ENCODE data around the gene TANGO2.

The TANGO2 gene

GRCh38 chr22:19972652-19973550 lies 48.0 kb upstream of the TANGO2 start:
- Histone ChIP-seq H3K79me1 (ENCODE audit: low read length) (no peaks in the 10 kb centered on the region), H3K18ac (ENCODE audit: low read length) (no peak overlapping the region), H3K79me2 (ENCODE audit: control insufficient read depth, insufficient read depth, low read length, poor library complexity) (no peaks in the 10 kb centered on the region), H3K14ac (ENCODE audit: low read length) (no peak overlapping the region), H3K4me2 (ENCODE audit: low read length) (no peak overlapping the region), H4K12ac (ENCODE audit: low read depth, low read length) (no peak overlapping the region), H3K27ac (ENCODE audit: low read depth, low read length) (no peak overlapping the region), H4K8ac (ENCODE audit: low read depth, low read length) (no peak overlapping the region), H2AK5ac (ENCODE audit: low read length) (no peak overlapping the region), H3K4me1 (ENCODE audit: control insufficient read depth in 1 of 2, insufficient read depth in 2 of 2, low read length in 2 of 2) (peaks cover 2 to 5% of the 10 kb centered on the region in 2 experiments), H3K9ac (ENCODE audit: low read length) (no peak overlapping the region), H4K91ac (ENCODE audit: low read depth, low read length) (no peak overlapping the region), H2AFZ (ENCODE audit: insufficient read depth, low read length, poor library complexity) (no peak overlapping the region), H2BK12ac (ENCODE audit: low read length) (no peak overlapping the region), H3K9me3 (ENCODE audit: insufficient read depth, low read depth, low read length) (peaks cover 2% of the 10 kb centered on the region), H3K23ac (ENCODE audit: low read length) (no peak overlapping the region), H3K27me3 (ENCODE audit: insufficient read depth, low read length) (no peaks in the 10 kb centered on the region), H3K4ac (ENCODE audit: low read depth, low read length) (no peak overlapping the region), H3K4me3 (ENCODE audit: low read depth, low read length) (no peak overlapping the region), H2BK5ac (ENCODE audit: low read depth, low read length, poor library complexity) (no peak overlapping the region), H3K36me3 (ENCODE audit: control insufficient read depth in 1 of 2, insufficient read depth in 2 of 2, low read length in 2 of 2) (peaks cover 5 to 10% of the 10 kb centered on the region in 2 experiments), H2BK120ac (ENCODE audit: insufficient read depth, low read length, poor library complexity) (no peak overlapping the region)
- DNase-seq: peak; percentile 50 to 73
- WGBS (ENCODE audit: extremely low coverage, insufficient coverage, insufficient read length): no CpG with 5 or more reads among the region's 50 CpGs

DNA sequence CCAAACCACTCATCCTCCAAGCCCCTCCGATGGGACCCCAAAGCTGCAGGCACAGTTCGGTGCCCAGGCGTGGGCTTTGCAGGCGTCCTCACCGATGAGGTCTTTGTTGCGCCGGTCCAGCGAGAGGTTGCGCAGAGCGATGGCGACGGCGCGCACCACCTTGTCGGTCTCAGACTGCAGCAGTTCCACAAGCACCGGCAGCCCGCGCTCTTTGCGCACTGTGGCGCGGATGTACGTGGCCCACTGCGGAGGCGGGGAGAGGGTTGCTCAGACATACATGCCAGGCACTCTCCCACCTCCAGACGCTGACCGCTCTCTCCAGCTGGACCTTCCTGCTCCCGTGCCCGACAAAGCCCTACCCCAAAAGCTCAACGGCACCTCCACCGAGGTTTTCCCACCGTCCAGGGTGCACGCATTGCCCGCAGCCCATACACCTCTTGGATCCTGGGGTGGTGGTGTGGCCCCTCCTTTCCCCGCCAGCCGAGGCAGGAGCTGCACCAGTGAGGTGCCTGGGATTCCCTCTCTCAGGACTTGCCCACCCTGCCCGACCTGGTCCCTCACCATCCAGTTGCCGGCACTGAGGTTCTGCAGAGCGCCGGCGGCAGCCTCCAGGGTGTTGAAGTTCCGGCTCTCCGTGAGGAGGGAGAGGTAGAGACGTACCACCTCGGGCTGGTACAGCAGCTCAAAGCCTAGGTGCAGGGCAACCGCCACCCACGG lies 47.2 kb upstream of the TANGO2 start:
- Histone ChIP-seq H3K27ac (ENCODE audit: low read depth, low read length) (no peak overlapping the region), H3K23ac (ENCODE audit: low read length) (no peak overlapping the region), H3K14ac (ENCODE audit: low read length) (no peak overlapping the region), H3K4me3 (ENCODE audit: low read depth, low read length) (no peak overlapping the region), H3K4me2 (ENCODE audit: low read length) (no peak overlapping the region), H3K79me1 (ENCODE audit: low read length) (no peaks in the 10 kb centered on the region), H2AK5ac (ENCODE audit: low read length) (no peak overlapping the region), H2BK120ac (ENCODE audit: insufficient read depth, low read length, poor library complexity) (no peak overlapping the region), H4K91ac (ENCODE audit: low read depth, low read length) (no peak overlapping the region), H4K8ac (ENCODE audit: low read depth, low read length) (no peak overlapping the region), H2BK12ac (ENCODE audit: low read length) (no peak overlapping the region), H4K12ac (ENCODE audit: low read depth, low read length) (no peak overlapping the region), H3K36me3 (ENCODE audit: control insufficient read depth in 1 of 2, insufficient read depth in 2 of 2, low read length in 2 of 2) (peaks cover 3 to 11% of the 10 kb centered on the region in 2 experiments), H3K4ac (ENCODE audit: low read depth, low read length) (no peak overlapping the region), H2AFZ (ENCODE audit: insufficient read depth, low read length, poor library complexity) (no peak overlapping the region), H3K18ac (ENCODE audit: low read length) (no peak overlapping the region), H3K27me3 (ENCODE audit: insufficient read depth, low read length) (no peaks in the 10 kb centered on the region), H2BK5ac (ENCODE audit: low read depth, low read length, poor library complexity) (no peak overlapping the region), H3K9me3 (ENCODE audit: insufficient read depth, low read depth, low read length) (peaks cover 2% of the 10 kb centered on the region), H3K4me1 (ENCODE audit: control insufficient read depth in 1 of 2, insufficient read depth in 2 of 2, low read length in 2 of 2) (peaks cover 2 to 5% of the 10 kb centered on the region in 2 experiments), H3K79me2 (ENCODE audit: control insufficient read depth, insufficient read depth, low read length, poor library complexity) (no peaks in the 10 kb centered on the region), H3K9ac (ENCODE audit: low read length) (no peak overlapping the region)
- DNase-seq: no peak
- no CpG with 5 or more reads among the region's 46 CpGs for WGBS (ENCODE audit: extremely low coverage, insufficient coverage, insufficient read length)

- Histone ChIP-seq H2AFZ (ENCODE audit: insufficient read depth, low read length, poor library complexity) (no peak overlapping the region), H3K36me3 (ENCODE audit: control insufficient read depth in 1 of 2, insufficient read depth in 2 of 2, low read length in 2 of 2) (peaks cover under 1 to 17% of the 10 kb centered on the region in 2 experiments), H3K18ac (ENCODE audit: low read length) (no peak overlapping the region), H3K4me2 (ENCODE audit: low read length) (no peak overlapping the region), H4K8ac (ENCODE audit: low read depth, low read length) (no peak overlapping the region), H4K91ac (ENCODE audit: low read depth, low read length) (no peak overlapping the region), H3K4ac (ENCODE audit: low read depth, low read length) (no peak overlapping the region), H2BK5ac (ENCODE audit: low read depth, low read length, poor library complexity) (no peak overlapping the region), H2BK12ac (ENCODE audit: low read length) (no peak overlapping the region), H3K9ac (ENCODE audit: low read length) (no peak overlapping the region), H3K79me1 (ENCODE audit: low read length) (no peaks in the 10 kb centered on the region), H4K12ac (ENCODE audit: low read depth, low read length) (no peak overlapping the region), H3K27ac (ENCODE audit: low read depth, low read length) (no peak overlapping the region), H3K4me3 (ENCODE audit: low read depth, low read length) (no peak overlapping the region), H3K23ac (ENCODE audit: low read length) (no peak overlapping the region), H3K9me3 (ENCODE audit: insufficient read depth, low read depth, low read length) (peaks cover 2% of the 10 kb centered on the region), H2AK5ac (ENCODE audit: low read length) (no peak overlapping the region), H3K4me1 (ENCODE audit: control insufficient read depth in 1 of 2, insufficient read depth in 2 of 2, low read length in 2 of 2) (peaks cover 2 to 5% of the 10 kb centered on the region in 2 experiments), H3K14ac (ENCODE audit: low read length) (no peak overlapping the region), H3K79me2 (ENCODE audit: control insufficient read depth, insufficient read depth, low read length, poor library complexity) (no peaks in the 10 kb centered on the region), H3K27me3 (ENCODE audit: insufficient read depth, low read length) (no peaks in the 10 kb centered on the region), H2BK120ac (ENCODE audit: insufficient read depth, low read length, poor library complexity) (no peak overlapping the region)
- peak; percentile 92 to 93 for DNase-seq
- no CpG with 5 or more reads among the region's 11 CpGs for WGBS (ENCODE audit: extremely low coverage, insufficient coverage, insufficient read length)
Observed at GRCh38 chr22:19974268-19974861, 46.5 kb upstream of the TANGO2 start.

DNA sequence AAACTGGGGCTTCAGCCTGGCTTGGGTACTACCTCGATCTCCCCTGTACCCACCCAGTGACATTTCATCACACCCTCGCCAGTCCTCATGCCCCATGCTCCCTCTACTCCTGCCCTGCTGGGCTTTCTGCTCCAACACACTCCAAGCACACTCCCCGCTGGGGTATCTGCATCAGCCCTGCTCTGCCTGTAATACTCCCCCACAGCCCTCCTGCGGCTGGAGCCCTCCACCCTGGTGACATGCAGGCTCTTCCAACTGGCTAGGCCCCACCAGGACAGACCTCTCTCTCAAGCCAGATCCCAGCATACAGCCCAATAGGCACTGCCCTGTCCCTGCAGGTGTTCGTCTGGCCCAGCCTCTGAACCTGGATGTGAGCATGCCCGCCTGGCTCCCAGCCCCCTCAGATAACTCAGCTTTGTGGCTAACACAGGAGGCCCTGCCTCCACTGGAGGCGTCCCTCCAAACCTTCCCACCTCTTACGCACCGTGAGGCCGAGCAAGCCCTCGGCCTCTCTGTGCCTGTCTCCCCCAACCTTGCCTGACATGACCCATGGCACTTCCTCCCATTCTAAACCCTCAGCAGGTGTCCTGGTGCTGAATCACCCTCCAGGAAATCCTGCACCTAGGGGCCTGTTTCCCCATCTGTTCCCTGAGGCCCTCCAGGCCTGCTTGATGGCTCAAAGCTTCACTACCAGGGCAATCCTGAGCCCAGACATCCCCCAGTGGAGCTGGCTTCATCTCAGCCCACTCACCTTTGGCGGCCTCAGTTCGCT lies 45.8 kb upstream of the TANGO2 start:
- H2BK120ac ChIP-seq (ENCODE audit: insufficient read depth, low read length, poor library complexity): no peak overlapping the region
- no CpG with 5 or more reads among the region's 13 CpGs for WGBS (ENCODE audit: extremely low coverage, insufficient coverage, insufficient read length)
- H3K79me1 ChIP-seq (ENCODE audit: low read length): no peaks in the 10 kb centered on the region
- no peak overlapping the region for H3K27ac ChIP-seq (ENCODE audit: low read depth, low read length)
- peaks cover 0 to 19% of the 10 kb centered on the region in 2 experiments for H3K36me3 ChIP-seq (ENCODE audit: control insufficient read depth in 1 of 2, insufficient read depth in 2 of 2, low read length in 2 of 2)
- H2BK12ac ChIP-seq (ENCODE audit: low read length): no peak overlapping the region
- DNase-seq: peak; percentile 92 to 94
- no peak overlapping the region for H3K4ac ChIP-seq (ENCODE audit: low read depth, low read length)
- no peak overlapping the region for H4K12ac ChIP-seq (ENCODE audit: low read depth, low read length)
- H3K23ac ChIP-seq (ENCODE audit: low read length): no peak overlapping the region
- no peak overlapping the region for H2BK5ac ChIP-seq (ENCODE audit: low read depth, low read length, poor library complexity)
- H2AK5ac ChIP-seq (ENCODE audit: low read length): no peak overlapping the region
- no peak overlapping the region for H3K18ac ChIP-seq (ENCODE audit: low read length)
- no peak overlapping the region for H3K4me3 ChIP-seq (ENCODE audit: low read depth, low read length)
- no peaks in the 10 kb centered on the region for H3K79me2 ChIP-seq (ENCODE audit: control insufficient read depth, insufficient read depth, low read length, poor library complexity)
- H2AFZ ChIP-seq (ENCODE audit: insufficient read depth, low read length, poor library complexity): no peak overlapping the region
- H4K91ac ChIP-seq (ENCODE audit: low read depth, low read length): no peak overlapping the region
- H3K9ac ChIP-seq (ENCODE audit: low read length): no peak overlapping the region
- peaks cover 2% of the 10 kb centered on the region for H3K9me3 ChIP-seq (ENCODE audit: insufficient read depth, low read depth, low read length)
- H3K4me2 ChIP-seq (ENCODE audit: low read length): no peak overlapping the region
- no peaks in the 10 kb centered on the region for H3K27me3 ChIP-seq (ENCODE audit: insufficient read depth, low read length)
- no peak overlapping the region for H3K14ac ChIP-seq (ENCODE audit: low read length)
- no peak overlapping the region for H4K8ac ChIP-seq (ENCODE audit: low read depth, low read length)
- H3K4me1 ChIP-seq (ENCODE audit: control insufficient read depth in 1 of 2, insufficient read depth in 2 of 2, low read length in 2 of 2): peaks cover 2 to 5% of the 10 kb centered on the region in 2 experiments
